Measurements from ENCODE around the gene ISOC2. TPM values are rescaled to one million over a fixed set of nuclear protein-coding genes. Genes with fewer than 3 reads are reported as not detected.
"Not testable (repeated sequence)": the region's sequence is repeated elsewhere in the genome, so short reads cannot be mapped to it uniquely, and the experiment has no call there.

Gene ISOC2
- total RNA-seq, 2 donors from 2014 or later = 19.5 to 20.3 TPM

GRCh38 chr19:55426042-55426441 is 35.4 kb downstream of the ISOC2 start:
- Mint-ChIP-seq H3K36me3 (ENCODE audit: insufficient read depth in 2 of 2) (no peaks in the 10 kb centered on the region), H3K9me3 (no peaks in the 10 kb centered on the region), H3K27me3 (ENCODE audit: low read depth) (peaks cover 5% of the 10 kb centered on the region), H3K4me1 (ENCODE audit: low read depth) (peaks cover 8% of the 10 kb centered on the region), H3K4me3 (no peak overlapping the region), H3K27ac (no peak overlapping the region)
- DNase-seq = no peak
- no peak for ATAC-seq (replicated peaks in 1 of 2)

DNA sequence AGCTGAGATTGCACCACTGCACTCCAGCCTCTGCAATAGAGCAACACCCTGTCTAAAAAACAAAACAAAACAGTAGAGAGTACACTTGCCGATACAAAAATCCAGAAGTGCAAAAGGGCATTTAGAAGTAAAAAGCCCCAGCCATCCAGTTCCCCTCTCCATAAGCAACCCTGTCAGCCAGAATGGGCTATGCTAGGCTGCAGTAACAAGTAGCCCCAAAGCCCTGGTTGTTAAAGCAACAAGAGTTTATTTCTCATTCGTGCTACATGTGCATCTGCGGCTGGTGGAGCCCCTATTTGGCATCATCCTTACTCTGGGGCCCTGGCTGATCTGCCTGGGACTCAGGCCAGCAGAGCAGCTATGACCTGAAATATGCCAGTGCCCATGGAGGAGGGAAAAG is 36.9 kb downstream of the ISOC2 start:
- H3K27me3 Mint-ChIP-seq (ENCODE audit: low read depth) = no peaks in the 10 kb centered on the region
- no peak for DNase-seq
- H3K4me3 Mint-ChIP-seq = no peak overlapping the region
- no peak for ATAC-seq (replicated peaks in 1 of 2)
- H3K36me3 Mint-ChIP-seq (ENCODE audit: insufficient read depth in 2 of 2) = no peaks in the 10 kb centered on the region
- no peak overlapping the region for H3K27ac Mint-ChIP-seq
- no peaks in the 10 kb centered on the region for H3K9me3 Mint-ChIP-seq
- peaks cover 8% of the 10 kb centered on the region for H3K4me1 Mint-ChIP-seq (ENCODE audit: low read depth)

DNA sequence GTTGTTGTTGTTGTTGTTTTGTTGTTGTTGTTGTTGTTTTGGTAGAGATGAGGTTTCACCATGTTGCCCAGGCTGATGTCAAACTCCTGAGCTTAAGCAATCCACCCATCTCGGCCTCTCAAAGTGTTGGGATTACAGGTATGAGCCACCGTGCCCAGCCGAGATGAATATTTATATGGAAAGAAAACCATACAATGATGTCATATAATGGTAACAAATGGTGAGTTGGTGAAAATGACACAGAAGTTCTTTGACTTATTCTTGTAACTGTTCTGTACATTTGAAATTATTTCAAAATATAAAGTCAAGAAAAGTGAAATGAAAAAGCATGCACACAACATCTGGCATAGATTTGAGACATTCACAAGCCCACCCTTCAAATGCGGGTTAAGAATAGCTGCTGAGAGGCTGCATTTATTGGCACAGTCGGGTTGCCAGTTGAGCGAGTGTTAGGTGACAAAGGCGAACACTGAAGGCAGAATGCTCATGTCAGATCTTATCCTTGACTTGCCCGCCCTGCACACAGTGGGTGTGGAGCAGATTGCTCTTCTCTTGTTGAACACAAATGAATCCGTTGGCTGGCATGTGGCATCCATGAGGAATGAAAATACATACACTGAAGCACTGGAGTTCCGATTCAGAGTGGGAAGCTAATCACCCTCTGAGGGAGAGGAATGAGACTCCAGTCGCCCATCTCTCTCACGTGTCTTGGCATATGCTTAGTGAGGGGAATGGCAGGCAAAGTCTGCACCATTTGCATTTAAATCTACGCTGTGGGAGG is 38.0 kb downstream of the ISOC2 start:
- Mint-ChIP-seq H3K27me3 (ENCODE audit: low read depth) (no peaks in the 10 kb centered on the region), H3K4me1 (ENCODE audit: low read depth) (peaks cover 8% of the 10 kb centered on the region), H3K36me3 (ENCODE audit: insufficient read depth in 2 of 2) (no peaks in the 10 kb centered on the region), H3K4me3 (no peak overlapping the region), H3K27ac (no peak overlapping the region), H3K9me3 (no peaks in the 10 kb centered on the region)
- DNase-seq (no peak), ATAC-seq (replicated peaks in 1 of 2) (no peak)

DNA sequence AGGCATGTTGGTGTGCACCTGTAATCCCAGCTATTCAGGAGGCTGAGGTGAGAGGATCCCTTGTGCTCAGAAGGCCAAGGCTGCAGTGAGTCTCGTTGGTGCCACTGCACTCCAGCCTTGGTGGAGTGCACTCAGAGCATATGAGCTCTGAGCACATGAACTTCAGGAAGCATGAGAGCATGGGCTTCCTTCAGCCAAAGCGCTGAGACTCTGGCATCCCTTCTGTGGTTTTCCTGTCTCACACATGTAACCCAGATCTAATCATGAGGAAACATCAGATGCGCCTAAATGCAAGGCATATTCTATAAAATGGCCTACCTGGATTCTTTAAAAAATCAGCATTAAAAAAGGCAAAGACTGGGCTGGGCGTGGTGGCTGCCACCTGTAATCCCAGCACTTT is 40.2 kb downstream of the ISOC2 start:
- not testable (repeated sequence) for H3K4me1 Mint-ChIP-seq (ENCODE audit: low read depth); H3K27ac Mint-ChIP-seq; DNase-seq; ATAC-seq (replicated peaks in 1 of 2); H3K9me3 Mint-ChIP-seq; H3K4me3 Mint-ChIP-seq; H3K36me3 Mint-ChIP-seq (ENCODE audit: insufficient read depth in 2 of 2); H3K27me3 Mint-ChIP-seq (ENCODE audit: low read depth)

DNA sequence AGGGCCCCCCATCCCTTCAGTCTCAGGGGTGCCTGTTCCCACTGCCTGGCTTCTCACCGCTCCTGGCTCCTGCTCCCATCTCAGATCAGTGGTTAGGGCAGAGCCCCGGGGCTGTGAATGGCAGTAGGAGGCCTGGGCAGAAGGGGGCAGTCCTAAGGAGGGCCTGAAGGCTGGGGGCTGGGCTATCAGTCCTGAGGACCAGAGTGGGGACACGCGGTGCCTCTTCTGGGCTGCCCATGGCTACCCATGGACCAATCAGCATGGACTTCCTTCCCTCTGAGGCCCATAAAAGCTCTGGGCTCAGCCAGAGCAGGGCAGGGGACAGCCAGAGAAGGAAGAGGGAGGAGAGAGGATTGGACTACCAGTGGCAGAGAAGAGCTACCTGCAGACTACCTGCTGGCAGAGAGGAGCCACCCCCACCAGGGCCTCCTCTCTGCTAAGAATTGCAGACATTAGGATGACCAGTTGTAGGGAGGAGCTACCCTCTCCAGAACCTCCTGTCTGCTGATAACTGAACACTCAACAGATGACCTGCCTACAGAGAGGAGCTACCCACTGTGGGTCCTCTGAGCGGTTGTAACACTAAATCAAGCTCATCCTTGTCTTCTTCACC is 41.7 kb downstream of the ISOC2 start:
- no peak for DNase-seq
- ATAC-seq (replicated peaks in 1 of 2) = no peak
- Mint-ChIP-seq H3K36me3 (ENCODE audit: insufficient read depth in 2 of 2) (no peaks in the 10 kb centered on the region), H3K4me3 (no peak overlapping the region), H3K27me3 (ENCODE audit: low read depth) (no peaks in the 10 kb centered on the region), H3K27ac (no peak overlapping the region), H3K9me3 (no peaks in the 10 kb centered on the region), H3K4me1 (ENCODE audit: low read depth) (peaks cover 8% of the 10 kb centered on the region)

DNA sequence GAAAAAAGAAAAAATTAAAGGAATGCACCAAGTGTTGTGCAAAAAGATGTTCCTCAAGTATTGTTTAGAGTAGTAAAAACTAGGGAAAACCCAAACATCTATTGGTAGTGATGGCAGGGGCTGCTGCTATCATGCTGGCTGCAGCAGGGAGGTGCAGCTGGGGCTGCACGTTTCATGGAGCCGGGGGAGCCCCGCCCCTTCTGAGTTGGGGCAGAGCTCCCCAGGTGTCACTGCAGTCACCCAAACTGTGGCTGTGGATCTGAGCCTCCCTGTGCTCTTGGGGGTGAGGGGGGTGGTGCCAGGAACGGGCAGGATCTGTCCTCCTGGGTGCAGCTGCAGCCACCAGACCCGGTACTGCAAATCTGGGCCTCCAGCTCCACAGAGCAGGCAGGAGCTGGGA is 42.3 kb downstream of the ISOC2 start:
- no peaks in the 10 kb centered on the region for H3K27me3 Mint-ChIP-seq (ENCODE audit: low read depth)
- no peaks in the 10 kb centered on the region for H3K9me3 Mint-ChIP-seq
- ATAC-seq (replicated peaks in 1 of 2) (no peak), DNase-seq (no peak)
- peaks cover 8% of the 10 kb centered on the region for H3K4me1 Mint-ChIP-seq (ENCODE audit: low read depth)
- H3K36me3 Mint-ChIP-seq (ENCODE audit: insufficient read depth in 2 of 2) = no peaks in the 10 kb centered on the region
- no peak overlapping the region for H3K4me3 Mint-ChIP-seq
- H3K27ac Mint-ChIP-seq = no peak overlapping the region

- Mint-ChIP-seq H3K27me3 (ENCODE audit: low read depth) (no peaks in the 10 kb centered on the region), H3K9me3 (no peaks in the 10 kb centered on the region), H3K4me3 (no peak overlapping the region), H3K4me1 (ENCODE audit: low read depth) (peaks cover 8% of the 10 kb centered on the region), H3K36me3 (ENCODE audit: insufficient read depth in 2 of 2) (no peaks in the 10 kb centered on the region), H3K27ac (no peak overlapping the region)
- ATAC-seq (replicated peaks in 1 of 2) (peak; percentile 67 to 82), DNase-seq (peak; percentile 54 to 60)
Measured at GRCh38 chr19:55418185-55418584, 43.3 kb downstream of the ISOC2 start.

GRCh38 chr19:55410168-55410567 is 51.3 kb downstream of the ISOC2 start:
- no peak overlapping the region for H3K4me3 Mint-ChIP-seq
- no peak overlapping the region for H3K27ac Mint-ChIP-seq
- H3K4me1 Mint-ChIP-seq (ENCODE audit: low read depth) = peaks cover 25% of the 10 kb centered on the region
- DNase-seq (no peak), ATAC-seq (replicated peaks in 1 of 2) (no peak)
- peaks cover 0 to 2% of the 10 kb centered on the region in 2 donors for H3K9me3 Mint-ChIP-seq
- H3K27me3 Mint-ChIP-seq (ENCODE audit: low read depth) = peaks cover 6% of the 10 kb centered on the region
- peaks cover 15 to 21% of the 10 kb centered on the region in 2 donors for H3K36me3 Mint-ChIP-seq (ENCODE audit: insufficient read depth in 2 of 2)

DNA sequence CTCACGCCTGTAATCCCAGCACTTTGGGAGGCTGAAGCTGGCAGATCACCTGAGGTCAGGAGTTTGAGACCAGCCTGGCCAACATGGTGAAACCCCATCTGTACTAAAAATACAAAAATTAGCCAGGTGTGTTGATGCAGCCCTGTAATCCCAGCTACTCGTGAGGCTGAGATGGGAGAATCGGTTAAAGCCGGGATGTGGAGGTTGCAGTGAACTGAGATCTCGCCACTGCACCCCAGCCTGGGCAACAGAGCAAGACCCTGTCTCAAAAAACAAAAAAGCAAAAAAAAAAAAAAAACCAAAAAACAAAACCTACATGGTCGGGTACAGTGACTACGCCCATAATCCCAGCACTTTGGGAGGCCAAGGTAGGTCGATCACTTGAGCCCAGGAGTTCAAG is 52.3 kb downstream of the ISOC2 start:
- H3K27ac Mint-ChIP-seq; H3K9me3 Mint-ChIP-seq; ATAC-seq (replicated peaks in 1 of 2); DNase-seq; H3K27me3 Mint-ChIP-seq (ENCODE audit: low read depth): not testable (repeated sequence)
- Mint-ChIP-seq H3K36me3 (ENCODE audit: insufficient read depth in 2 of 2) (peaks cover 15 to 21% of the 10 kb centered on the region in 2 donors), H3K4me1 (ENCODE audit: low read depth) (peaks cover 25% of the 10 kb centered on the region), H3K4me3 (peak overlapping the region in 1 of 2 donors; percentile 88)

DNA sequence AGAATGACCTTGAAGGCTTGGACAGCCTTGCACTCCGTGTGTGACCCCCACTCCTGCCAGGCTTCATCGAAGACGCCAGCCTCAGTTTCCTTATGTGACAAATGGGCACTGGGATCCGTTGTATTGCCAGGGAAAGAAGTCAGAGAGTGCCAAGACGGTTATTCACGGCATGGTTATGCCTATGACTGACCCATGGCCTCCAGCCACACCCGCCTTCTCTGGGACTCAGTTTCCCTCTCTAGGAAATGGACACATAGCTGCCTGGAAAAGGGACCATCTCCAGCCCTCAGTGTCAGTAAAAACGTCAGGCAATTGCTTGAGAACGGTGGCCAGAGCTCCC is 52.9 kb downstream of the ISOC2 start:
- Mint-ChIP-seq H3K27ac (peak overlapping the region; percentile 93), H3K4me3 (peak overlapping the region; percentile 88 to 95), H3K9me3 (peaks cover 0 to 2% of the 10 kb centered on the region in 2 donors), H3K27me3 (ENCODE audit: low read depth) (peaks cover 6% of the 10 kb centered on the region), H3K36me3 (ENCODE audit: insufficient read depth in 2 of 2) (peaks cover 15 to 21% of the 10 kb centered on the region in 2 donors), H3K4me1 (ENCODE audit: low read depth) (peaks cover 26% of the 10 kb centered on the region)
- no peak for DNase-seq
- no peak for ATAC-seq (replicated peaks in 1 of 2)

- Mint-ChIP-seq H3K4me1 (ENCODE audit: low read depth) (peaks cover 32% of the 10 kb centered on the region), H3K9me3 (peaks cover 0 to 2% of the 10 kb centered on the region in 2 donors), H3K4me3 (peak overlapping the region; percentile 88 to 95), H3K36me3 (ENCODE audit: insufficient read depth in 2 of 2) (peaks cover 17 to 25% of the 10 kb centered on the region in 2 donors), H3K27ac (peak overlapping the region; percentile 93), H3K27me3 (ENCODE audit: low read depth) (peaks cover 6% of the 10 kb centered on the region)
- ATAC-seq (replicated peaks in 1 of 2) (peak; percentile 85 to 90), DNase-seq (peak; percentile 96 to 98)
Measured at GRCh38 chr19:55407800-55408532, 53.5 kb downstream of the ISOC2 start.

- H3K4me1 Mint-ChIP-seq (ENCODE audit: low read depth) = peaks cover 35% of the 10 kb centered on the region
- not testable (repeated sequence) for H3K27me3 Mint-ChIP-seq (ENCODE audit: low read depth); H3K9me3 Mint-ChIP-seq; DNase-seq
- peaks cover 18 to 28% of the 10 kb centered on the region in 2 donors for H3K36me3 Mint-ChIP-seq (ENCODE audit: insufficient read depth in 2 of 2)
- H3K27ac Mint-ChIP-seq = peak within 1 kb of the TSS; percentile 93
- peak; percentile 69 to 71 for ATAC-seq (replicated peaks in 1 of 2)
- peak within 1 kb of the TSS; percentile 88 to 95 for H3K4me3 Mint-ChIP-seq
Measured at GRCh38 chr19:55407550-55407799, 54.0 kb downstream of the ISOC2 start, which contains the start of gene UBE2S. Gene UBE2S, minus strand, starts transcription at chr19:55407788. Its CDS starts 199 bp downstream, at chr19:55407589.

- H3K4me3 Mint-ChIP-seq = peak overlapping the region; percentile 88 to 95
- ATAC-seq (replicated peaks in 1 of 2) (no peak), DNase-seq (no peak)
- H3K36me3 Mint-ChIP-seq (ENCODE audit: insufficient read depth in 2 of 2) = peaks cover 18 to 28% of the 10 kb centered on the region in 2 donors
- peaks cover 6% of the 10 kb centered on the region for H3K27me3 Mint-ChIP-seq (ENCODE audit: low read depth)
- H3K4me1 Mint-ChIP-seq (ENCODE audit: low read depth) = peaks cover 38% of the 10 kb centered on the region
- H3K27ac Mint-ChIP-seq = peak overlapping the region; percentile 89
- H3K9me3 Mint-ChIP-seq = peaks cover 0 to 2% of the 10 kb centered on the region in 2 donors
Measured at GRCh38 chr19:55406826-55407549, 54.5 kb downstream of the ISOC2 start.
